ENCODE results near the gene GRM8. TPM values are rescaled to one million over a fixed set of nuclear protein-coding genes. Genes with fewer than 3 reads are reported as not detected.

GRM8 gene
- total RNA-seq, 1 experiment from 2014 or later, result 1.8 TPM

DNA sequence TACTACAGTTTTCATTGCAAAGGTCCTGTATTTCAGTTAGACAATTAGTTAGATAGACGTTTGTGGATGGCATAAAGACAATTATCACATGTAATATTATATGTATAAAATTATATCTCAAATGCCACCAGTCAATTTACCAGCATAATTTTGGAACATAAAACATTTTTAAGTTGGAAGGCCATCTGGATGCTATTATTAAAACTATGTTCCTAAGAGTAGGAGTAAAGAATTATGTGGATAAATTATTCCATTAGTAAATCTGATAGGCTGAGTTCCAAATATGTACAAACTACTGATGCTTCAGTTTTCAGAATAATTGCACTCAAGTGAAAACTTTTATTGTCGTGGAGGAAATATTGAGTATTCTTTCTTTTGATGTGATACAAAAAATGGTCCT, 790.3 kb downstream of the GRM8 start:
- no peak overlapping the region for H3K27ac Mint-ChIP-seq

More for the DNA sequence above, 790.3 kb downstream of the GRM8 start:
- no peak overlapping the region for H2BK15ac ChIP-seq (ENCODE audit: low read depth, low read length)
- no peak overlapping the region for H2BK120ac ChIP-seq (ENCODE audit: low read depth, low read length, poor library complexity, severe bottlenecking)
- no peak overlapping the region for H4K5ac ChIP-seq (ENCODE audit: insufficient read length, low read depth, low read length)
- no CpG with 5 or more reads among the region's 2 CpGs for WGBS (ENCODE audit: extremely low coverage, insufficient read length, low lambda C conversion rate)
- H3K79me1 ChIP-seq (ENCODE audit: insufficient read depth, low read depth, low read length, poor library complexity, severe bottlenecking), result no peaks in the 10 kb centered on the region
- Mint-ChIP-seq H3K4me1 (no peaks in the 10 kb centered on the region), H3K4me3 (no peak overlapping the region), H3K9me3 (no peaks in the 10 kb centered on the region), H3K27me3 (ENCODE audit: low read depth) (peaks cover 1% of the 10 kb centered on the region; the same call in 1 of the 2 replicates), H3K36me3 (ENCODE audit: insufficient read depth in 1 of 3, low read depth in 3 of 3) (no peaks in the 10 kb centered on the region)
- no peaks in the 10 kb centered on the region for H3K79me2 ChIP-seq (ENCODE audit: insufficient read depth, low read length)
- no peak overlapping the region for H3K14ac ChIP-seq (ENCODE audit: insufficient read depth, low read length)
- no peak overlapping the region for H3T11ph ChIP-seq (ENCODE audit: low read length)
- H2BK5ac ChIP-seq (ENCODE audit: insufficient read length, low read length), result no peak overlapping the region
- H3K4ac ChIP-seq (ENCODE audit: low read depth, low read length), result no peak overlapping the region
- no peak for DNase-seq
- H3K23ac ChIP-seq (ENCODE audit: insufficient read length, low read depth, low read length), result no peak overlapping the region
- H2AFZ ChIP-seq (ENCODE audit: low read length), result no peak overlapping the region
- H3K27ac ChIP-seq (ENCODE audit: insufficient read length, low read depth, low read length), result no peak overlapping the region
- no peaks in the 10 kb centered on the region for H3K9me3 ChIP-seq (ENCODE audit: control insufficient read depth, low read depth, low read length)
- H4K20me1 ChIP-seq (ENCODE audit: control insufficient read depth, insufficient read depth, insufficient read length), result no peaks in the 10 kb centered on the region
- no peak for TF ChIP-seq CTCF (conservative IDR thresholded peaks at IDR 0.05)
- H2AK5ac ChIP-seq (ENCODE audit: insufficient read length, low read length), result no peak overlapping the region
- H4K91ac ChIP-seq (ENCODE audit: insufficient read length, low read depth, low read length), result no peak overlapping the region
- no peak overlapping the region for H3K4me2 ChIP-seq (ENCODE audit: insufficient read depth, insufficient read length, low read length)
- no peak overlapping the region for H3K9ac ChIP-seq (ENCODE audit: extremely low read depth, insufficient read length, low read length)
- no peak overlapping the region for H4K8ac ChIP-seq (replicated peaks; ENCODE audit: insufficient read length, low read depth, low read length)
- H3K56ac ChIP-seq (ENCODE audit: insufficient read length, low read depth, low read length), result no peak overlapping the region
- no peak overlapping the region for H2BK20ac ChIP-seq (ENCODE audit: low read depth, low read length, poor library complexity, severe bottlenecking)
- H2BK12ac ChIP-seq (ENCODE audit: insufficient read length, low read depth, low read length), result no peak overlapping the region
- H3K4me1 ChIP-seq (ENCODE audit: insufficient read depth, low read length), result no peaks in the 10 kb centered on the region
- no peaks in the 10 kb centered on the region for H3K23me2 ChIP-seq (ENCODE audit: insufficient read length, low read depth, low read length, poor library complexity, severe bottlenecking)
- no peaks in the 10 kb centered on the region for H3K27me3 ChIP-seq (ENCODE audit: insufficient read depth, low read length)
- no peak overlapping the region for H3K18ac ChIP-seq (ENCODE audit: insufficient read length, low read depth, low read length)

All from H9 (cell line).